Vein endothelial cell (primary cell): Measurements from ENCODE around the gene NIM1K. TPM values are rescaled to one million over a fixed set of nuclear protein-coding genes. Genes with fewer than 3 reads are reported as not detected.

Experiments
- small RNA-seq: library from RNA; depleted of rRNA; stranded (forward); fragments of <200 nt; gene quantifications from one replicate; pipeline ENCODE3, GENCODE V24; 2012
- total RNA-seq: library from RNA; depleted of rRNA; stranded (reverse); fragments of >200 nt; gene quantifications from 2 replicates; pipeline ENCODE4 v1.2.3, GENCODE V29; 2012

The NIM1K gene
- not detected in 2 replicates for total RNA-seq

DNA sequence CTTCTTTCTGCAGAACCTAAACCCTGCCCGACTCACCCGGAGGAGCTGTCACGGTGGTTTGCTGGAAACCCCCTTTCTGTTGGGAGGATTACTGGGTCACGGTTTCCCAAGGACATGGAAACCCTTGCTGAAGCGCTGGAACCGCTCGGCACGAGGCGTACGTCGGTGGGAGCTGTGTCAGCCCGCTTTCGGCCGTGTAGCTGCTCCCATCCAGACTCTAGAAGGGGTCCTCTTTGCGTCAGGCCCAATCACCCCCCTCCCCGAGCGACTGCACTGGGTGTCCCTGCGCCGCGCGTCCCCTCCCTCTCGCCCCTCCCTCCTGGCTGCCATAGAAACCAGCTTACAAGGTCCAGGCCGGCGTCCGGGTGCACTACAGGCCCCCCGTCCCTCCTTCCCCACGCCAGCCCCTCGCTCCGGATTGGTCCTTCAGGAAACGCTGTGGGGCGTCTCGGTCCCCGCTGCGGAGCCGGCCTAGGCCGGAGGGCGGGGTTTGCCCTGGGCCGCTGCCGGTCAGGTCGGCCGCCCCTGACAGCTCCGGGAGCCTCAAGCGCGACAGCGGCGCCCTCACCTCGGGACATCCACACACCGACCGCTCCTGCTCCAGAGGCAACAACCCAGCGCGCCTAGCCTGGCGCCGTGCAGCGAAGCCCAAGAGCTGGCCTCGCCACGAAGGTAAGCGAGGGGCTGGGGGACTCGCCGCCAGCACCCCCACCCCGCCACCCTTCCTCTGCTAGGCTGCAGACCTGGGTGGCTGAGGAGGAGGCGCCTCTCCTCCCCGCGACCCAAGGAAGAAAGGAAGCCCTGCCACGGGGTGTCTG lies at the start of gene NIM1K:
Gene NIM1K, plus strand, starts transcription at position 486 of the 818 bp plus-strand sequence. CDS start 53,551 bp downstream, outside the sequence.

DNA sequence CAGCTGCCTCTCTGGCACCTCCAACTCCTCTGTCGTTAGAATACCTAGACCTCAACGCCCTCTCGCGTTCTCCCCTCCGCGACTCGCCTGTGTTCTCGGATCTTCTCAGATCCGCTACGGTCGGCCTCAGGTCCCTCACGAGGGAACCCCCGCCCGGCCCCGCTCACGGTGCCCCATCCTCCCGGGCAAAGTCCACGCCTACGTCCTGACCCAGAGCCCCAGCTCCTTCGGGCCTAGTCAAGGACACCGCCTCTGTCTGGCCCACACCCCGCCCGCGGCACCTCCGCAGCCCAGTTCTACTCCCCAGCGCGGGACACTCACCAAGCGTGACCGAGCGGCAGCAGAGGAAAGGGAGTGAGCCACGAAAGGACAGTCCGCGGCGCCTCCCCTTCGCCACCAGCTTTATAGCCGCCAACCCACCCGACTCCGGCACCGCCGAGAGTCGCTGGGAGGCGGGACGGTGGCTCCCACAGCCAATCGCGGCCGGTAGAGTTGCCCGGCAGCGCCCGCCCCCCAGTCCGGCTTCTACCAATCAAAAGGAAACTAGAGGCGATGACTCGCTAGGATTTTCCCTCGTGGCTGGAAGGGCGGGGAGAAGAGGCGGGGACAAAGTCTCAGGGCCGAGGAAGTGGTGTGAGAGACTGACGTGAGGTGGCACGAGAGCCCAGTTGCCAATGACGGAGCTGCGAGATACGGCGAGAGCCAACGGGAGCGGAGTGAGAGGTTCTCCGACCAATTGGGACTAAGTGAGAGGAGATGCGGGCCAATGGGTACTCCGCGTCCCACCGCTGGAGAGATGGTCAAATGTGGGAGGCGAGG lies 121.2 kb downstream of the NIM1K start, which contains the start of gene HMGCS1:
Gene HMGCS1, minus strand, starts transcription at position 378 of the 819 bp plus-strand sequence. CDS start 14,447 bp downstream, outside the sequence.

Small RNA genes within 50 kb of the gene (small RNA-seq; reads per million reads assigned to genes)
- not detected for gene AC106800.4

Other genes with a start within 250 kb of the NIM1K start
- gene ANXA2R, start 151.9 kb upstream of the NIM1K start, total RNA-seq, result 5.4 and 6.2 TPM in 2 replicates
- 29.7 and 35.6 TPM in 2 replicates for gene ZNF131, start 71.3 kb upstream of the NIM1K start, total RNA-seq
- gene HMGCS1, start 121.2 kb downstream of the NIM1K start, total RNA-seq, result 14.0 and 71.3 TPM in 2 replicates
- 2.3 and 2.7 TPM in 2 replicates for gene CCL28, start 220.2 kb downstream of the NIM1K start, total RNA-seq